GM12892 (cell line): ENCODE data around the gene PRIM1.
"Not testable (repeated sequence)": the region's sequence is repeated elsewhere in the genome, so short reads cannot be mapped to it uniquely, and the experiment has no call there.

Source experiments
- POLR2A ChIP-seq: IDR thresholded peaks from 2 replicates; pipeline ENCODE4 v1.6.1; 2011; ENCODE audit warnings: low read depth, low read length, control low read depth
- TAF1 ChIP-seq: IDR thresholded peaks from 2 replicates; pipeline ENCODE4 v1.6.1; 2011; ENCODE audit warnings: low read depth, mild to moderate bottlenecking, control low read depth, low read length, borderline replicate concordance

DNA sequence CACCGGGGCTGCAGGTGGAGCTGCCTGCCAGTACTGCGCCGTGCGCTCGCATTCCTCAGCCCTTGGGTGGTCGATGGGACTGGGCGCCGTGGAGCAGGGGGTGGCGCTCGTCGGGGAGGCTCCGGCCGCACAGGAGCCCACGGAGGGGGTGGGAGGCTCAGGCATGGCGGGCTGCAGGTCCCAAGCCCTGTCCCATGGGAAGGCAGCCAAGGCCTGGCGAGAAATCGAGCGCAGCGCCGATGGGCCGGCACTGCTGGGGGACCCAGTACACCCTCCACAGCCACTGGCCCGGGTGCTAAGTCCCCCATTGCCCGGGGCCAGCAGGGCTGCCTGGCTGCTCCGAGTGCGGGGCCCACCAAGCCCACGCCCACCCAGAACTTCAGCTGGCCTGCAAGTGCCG, 43.7 kb upstream of the PRIM1 start:
- TF ChIP-seq POLR2A, TAF1: not testable (repeated sequence)
